NT2/D1 (cell line): ENCODE measurements around the gene PMM2.

Experiments
- SUZ12 ChIP-seq: IDR thresholded peaks from 2 replicates; pipeline ENCODE4 v1.6.1; 2011; ENCODE audit not compliant: insufficient read length, insufficient read depth; ENCODE audit errors: extremely low read depth
- YY1 ChIP-seq: IDR thresholded peaks from 2 replicates; pipeline ENCODE4 v1.6.1; 2011; ENCODE audit not compliant: insufficient read length, insufficient read depth
- ZNF274 ChIP-seq: IDR thresholded peaks from 2 replicates; pipeline ENCODE4 v1.6.1; 2011; ENCODE audit warnings: mild to moderate bottlenecking, low read depth, low read length

GRCh38 chr16:8863594-8864424, 66.2 kb downstream of the PMM2 start:
- TF ChIP-seq SUZ12 (no peak), YY1 (no peak), ZNF274 (no peak)
